Hepatocyte (in vitro differentiated cells): ENCODE data around the gene PRXL2B. TPM values are rescaled to one million over a fixed set of nuclear protein-coding genes. Genes with fewer than 3 reads are reported as not detected.

Experiments
- DNase-seq: peaks from one replicate; pipeline ENCODE4 v3.0.0-alpha.2; 2016; ENCODE audit warnings: low spot score
- H2AFZ ChIP-seq: fragments of 200-600 bp; sonication (generic); 2 replicates; pipeline ENCODE4 v1.6.0; 2016; ENCODE audit warnings: antibody characterized with exemption, mild to moderate bottlenecking
- H3K27ac ChIP-seq: fragments of 200-600 bp; sonication (generic); 2 replicates; pipeline ENCODE4 v1.5.1; 2016; ENCODE audit warnings: mild to moderate bottlenecking
- H3K27me3 ChIP-seq: fragments of 200-600 bp; sonication (generic); 2 replicates; pipeline ENCODE4 v1.6.1; 2016
- H3K36me3 ChIP-seq: fragments of 200-600 bp; sonication (generic); replicated peaks from 2 replicates; pipeline ENCODE4 v1.5.1; 2016; ENCODE audit warnings: low read depth; ENCODE audit not compliant: insufficient read depth
- H3K4me1 ChIP-seq: fragments of 200-600 bp; sonication (generic); 2 replicates; pipeline ENCODE4 v1.5.1; 2016; ENCODE audit warnings: mild to moderate bottlenecking, moderate library complexity; ENCODE audit not compliant: insufficient read depth
- H3K4me2 ChIP-seq: fragments of 200-600 bp; sonication (generic); 2 replicates; pipeline ENCODE4 v1.6.0; 2016
- H3K4me3 ChIP-seq: fragments of 200-600 bp; sonication (generic); 2 replicates; pipeline ENCODE4 v1.5.1; 2016; ENCODE audit warnings: mild to moderate bottlenecking
- H3K79me2 ChIP-seq: fragments of 200-600 bp; sonication (generic); 2 replicates; pipeline ENCODE4 v1.6.0; 2017; ENCODE audit warnings: mild to moderate bottlenecking
- H3K9me2 ChIP-seq: fragments of 200-600 bp; sonication (generic); replicated peaks from 2 replicates; pipeline ENCODE4 v1.6.0; 2017; ENCODE audit warnings: mild to moderate bottlenecking; ENCODE audit not compliant: insufficient read depth
- H3K9me3 ChIP-seq: fragments of 200-600 bp; sonication (generic); 2 replicates; pipeline ENCODE4 v1.5.1; 2016; ENCODE audit warnings: low read depth, mild to moderate bottlenecking
- H4K20me1 ChIP-seq: fragments of 200-600 bp; sonication (generic); 2 replicates; pipeline ENCODE4 v1.6.0; 2016; ENCODE audit warnings: mild to moderate bottlenecking; ENCODE audit not compliant: insufficient read depth, poor library complexity, severe bottlenecking
- CTCF ChIP-seq: fragments of 200-600 bp; sonication (generic); IDR thresholded peaks from 2 replicates; pipeline ENCODE4 v1.5.1; 2016; ENCODE audit warnings: antibody characterized with exemption, mild to moderate bottlenecking; ENCODE audit not compliant: poor library complexity
- EZH2 ChIP-seq: fragments of 200-600 bp; sonication (generic); IDR thresholded peaks from 2 replicates; pipeline ENCODE4 v1.6.1; 2016; ENCODE audit warnings: antibody characterized with exemption, mild to moderate bottlenecking, borderline replicate concordance
- EZH2phosphoT487 ChIP-seq: fragments of 200-600 bp; sonication (generic); IDR thresholded peaks from one replicate; pipeline ENCODE4 v1.6.1; 2018; ENCODE audit warnings: antibody characterized with exemption, mild to moderate bottlenecking, low read depth, moderate library complexity; ENCODE audit not compliant: unreplicated experiment, severe bottlenecking
- WGBS: methylation state at CpG from one replicate; pipeline ENCODE4 v1.1.6; 2016; ENCODE audit warnings: low lambda C conversion rate; ENCODE audit errors: missing lambda C conversion rate; 5-methylcytosine and 5-hydroxymethylcytosine counted together
- polyA plus RNA-seq: library from polyadenylated mRNA; unstranded; fragments of >200 nt; fragmentation: Nextera tagmentation; extraction: Ambion mirVana; gene quantifications from 2 replicates; pipeline ENCODE4 v1.2.1, GENCODE V29; 2016
- total RNA-seq: library from RNA; depleted of rRNA; stranded (reverse); fragments of >200 nt; gene quantifications from 2 replicates; pipeline ENCODE4 v1.2.3, GENCODE V29; 2014

The PRXL2B gene
- total and polyA plus RNA-seq, 2 experiments from 2014 or later: 36.7 to 41.4 TPM

GRCh38 chr1:2604844-2605508 is 18.4 kb downstream of the PRXL2B start:
- TF ChIP-seq CTCF (no peak), EZH2phosphoT487 (no peak), EZH2 (no peak)
- Histone ChIP-seq H4K20me1 (no peaks in the 10 kb centered on the region), H3K4me2 (no peak overlapping the region), H3K27me3 (no peaks in the 10 kb centered on the region), H3K4me3 (no peak overlapping the region), H3K4me1 (no peaks in the 10 kb centered on the region), H3K36me3 (no peaks in the 10 kb centered on the region), H3K27ac (no peak overlapping the region), H2AFZ (no peak overlapping the region), H3K9me2 (no peaks in the 10 kb centered on the region), H3K9me3 (no peaks in the 10 kb centered on the region), H3K79me2 (no peaks in the 10 kb centered on the region)
- DNase-seq: no peak
- 88% methylated on average over 12 of the region's 14 CpGs for WGBS

GRCh38 chr1:2605509-2606395 is 19.2 kb downstream of the PRXL2B start:
- Histone ChIP-seq H3K4me2 (no peak overlapping the region), H3K79me2 (no peaks in the 10 kb centered on the region), H4K20me1 (no peaks in the 10 kb centered on the region), H3K9me3 (no peaks in the 10 kb centered on the region), H3K4me1 (peaks cover 3% of the 10 kb centered on the region), H3K9me2 (no peaks in the 10 kb centered on the region), H3K36me3 (no peaks in the 10 kb centered on the region), H3K27me3 (no peaks in the 10 kb centered on the region), H2AFZ (no peak overlapping the region), H3K27ac (no peak overlapping the region), H3K4me3 (no peak overlapping the region)
- no peak for TF ChIP-seq EZH2
- TF ChIP-seq EZH2phosphoT487: no peak
- WGBS: 95% methylated on average over 26 of the region's 48 CpGs
- DNase-seq: no peak

- no peak overlapping the region for H3K27ac ChIP-seq
- peaks cover 4% of the 10 kb centered on the region for H3K4me1 ChIP-seq
- H2AFZ ChIP-seq: no peak overlapping the region
- H3K36me3 ChIP-seq: no peaks in the 10 kb centered on the region
- no peaks in the 10 kb centered on the region for H3K9me2 ChIP-seq
- TF ChIP-seq EZH2 (no peak), EZH2phosphoT487 (no peak), CTCF (no peak)
- no peak overlapping the region for H3K4me2 ChIP-seq
- no peaks in the 10 kb centered on the region for H3K27me3 ChIP-seq
- H3K4me3 ChIP-seq: no peak overlapping the region
- 86% methylated on average over 8 of the region's 15 CpGs for WGBS
- no peaks in the 10 kb centered on the region for H4K20me1 ChIP-seq
- no peaks in the 10 kb centered on the region for H3K9me3 ChIP-seq
- no peaks in the 10 kb centered on the region for H3K79me2 ChIP-seq
- DNase-seq: no peak
These were observed 19.9 kb downstream of the PRXL2B start for GRCh38 chr1:2606396-2606880.
